CD4-positive, alpha-beta T cell treated with Interleukin-17A for 4 hours (primary cell): Measurements from ENCODE around the gene C3orf18.

Experiments used
- DNase-seq: peaks from one replicate; pipeline ENCODE4 v3.0.0-alpha.2; 2020; ENCODE audit warnings: mixed read lengths

C3orf18 gene

DNA sequence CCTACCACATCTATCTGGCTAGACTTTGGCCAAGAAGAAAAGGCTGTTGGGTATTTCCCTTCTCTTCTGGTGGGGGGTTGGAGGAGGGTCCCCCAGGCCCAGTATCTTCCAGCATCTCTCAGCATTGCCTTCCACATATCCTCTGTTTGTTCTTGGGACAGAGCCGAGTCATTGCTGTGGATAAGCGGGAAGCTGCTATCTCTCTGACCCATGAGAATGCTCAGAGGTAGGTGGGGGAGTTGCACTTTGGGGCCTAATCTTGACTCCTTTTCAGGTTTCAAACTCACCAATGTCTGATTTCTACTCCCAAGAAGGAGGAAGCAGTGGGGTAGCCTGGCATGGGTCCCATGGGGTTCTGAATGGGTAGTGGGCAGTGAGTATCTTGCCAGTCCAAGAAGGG lies 9.8 kb upstream of the C3orf18 start:
- DNase-seq: no peak

DNA sequence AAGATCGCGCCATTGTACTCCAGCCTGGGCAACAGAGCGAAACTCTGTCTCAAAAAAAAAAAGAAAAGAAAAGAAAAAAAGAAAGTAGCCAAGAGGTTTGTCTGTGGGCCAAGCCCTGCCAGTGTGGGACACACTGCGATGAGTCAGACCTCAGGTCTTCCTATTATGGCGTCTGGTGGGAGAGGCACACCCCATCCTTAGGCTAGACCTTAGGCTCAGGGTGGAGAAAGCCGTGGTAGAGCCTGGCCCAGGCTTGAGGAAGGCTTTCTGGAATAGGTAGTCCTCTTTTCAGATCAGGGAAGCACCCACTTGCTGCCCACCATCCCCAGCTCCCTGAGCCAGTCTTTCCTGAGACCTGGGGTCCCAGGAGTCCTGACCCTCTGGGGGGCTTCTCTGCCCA lies 7.8 kb upstream of the C3orf18 start:
- no peak for DNase-seq

DNA sequence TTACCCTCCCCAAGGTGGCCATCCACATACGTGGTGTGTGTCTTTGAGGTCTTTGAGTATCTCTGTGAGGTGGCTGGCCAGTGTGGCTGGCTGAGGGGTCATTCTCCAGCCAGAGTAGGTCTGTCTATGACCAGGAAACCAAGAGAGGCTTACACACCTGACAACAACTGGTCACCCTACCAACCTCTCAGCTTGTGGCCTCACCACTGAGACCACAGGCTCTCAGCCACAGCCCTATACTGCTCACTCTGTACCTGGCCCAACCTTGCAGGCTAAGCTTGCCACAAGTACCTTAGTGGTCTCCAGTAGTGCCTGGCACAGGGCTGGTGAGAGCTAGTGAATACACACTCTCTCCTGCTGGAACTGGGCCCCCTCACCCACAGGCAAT lies 6.9 kb upstream of the C3orf18 start:
- DNase-seq: no peak

DNA sequence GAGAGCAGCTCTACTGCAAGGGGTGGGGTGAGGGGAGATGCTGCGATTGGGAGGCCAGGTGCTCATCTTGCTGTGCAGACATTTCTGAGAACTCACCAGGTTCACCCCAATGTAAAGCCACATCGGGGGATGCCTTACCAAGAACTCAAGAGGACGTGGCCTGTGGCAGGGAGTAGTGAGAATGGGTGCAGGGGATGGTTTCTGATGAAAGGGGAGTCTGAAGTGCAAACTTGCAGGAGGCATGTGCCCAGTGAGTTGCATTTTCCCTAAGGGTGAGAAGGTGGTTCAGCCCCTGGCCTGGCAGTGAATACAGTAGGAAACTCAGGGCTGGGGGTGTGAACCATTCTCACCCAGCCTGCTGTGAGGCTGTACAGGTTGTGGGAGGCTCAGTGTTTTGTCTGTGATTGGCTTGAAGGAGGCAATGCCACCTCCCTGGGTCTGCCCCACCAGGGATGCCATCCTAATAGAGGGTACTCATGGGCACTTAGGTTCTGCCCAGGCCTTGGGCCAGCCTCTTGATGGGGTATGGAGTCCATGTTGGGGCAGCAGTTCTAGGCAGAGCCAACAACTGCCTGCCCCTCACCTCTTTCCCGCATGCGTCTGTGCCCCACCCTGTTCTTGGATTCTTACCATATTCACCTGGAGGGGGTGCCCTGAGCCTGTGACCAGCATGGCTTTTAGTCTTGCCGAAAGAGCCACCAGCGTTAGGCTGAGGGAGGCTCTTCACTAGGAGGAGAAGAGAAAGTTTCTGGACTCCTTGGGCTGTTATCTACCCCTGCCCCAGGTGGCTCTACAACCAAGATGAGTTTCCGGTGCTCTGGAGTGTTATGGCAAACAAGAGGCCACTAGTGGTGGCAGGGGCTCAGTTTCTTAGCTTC lies 6.3 kb upstream of the C3orf18 start:
- peak; percentile 47 for DNase-seq

DNA sequence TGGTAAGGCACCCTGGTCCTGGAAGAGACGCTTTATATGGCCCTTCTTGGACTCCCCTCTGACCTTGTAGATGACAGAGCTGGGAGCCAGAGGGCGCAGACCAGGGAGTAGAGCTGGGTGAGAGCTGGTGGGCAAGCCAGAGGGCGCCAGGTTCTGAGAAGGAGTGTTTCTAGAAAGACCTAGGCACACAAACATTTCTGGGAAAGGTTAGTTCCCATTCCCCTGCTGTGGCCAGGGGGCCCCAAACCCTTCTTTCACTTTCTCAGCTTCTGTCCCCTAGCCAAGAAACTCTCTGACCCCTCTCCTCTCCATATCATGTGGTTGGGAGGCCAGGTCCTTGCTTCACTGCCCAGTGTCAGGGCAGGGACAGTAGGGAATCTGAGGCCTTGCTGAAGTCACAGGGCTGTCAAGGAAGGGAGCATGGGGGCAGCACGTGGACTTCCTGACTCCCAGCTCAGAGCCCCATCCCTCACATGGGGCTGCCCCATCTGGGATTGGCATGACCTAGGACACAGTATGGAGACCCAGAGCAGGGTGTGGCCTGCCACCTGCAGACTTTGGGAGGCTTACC lies 5.3 kb upstream of the C3orf18 start:
- peak; percentile 26 for DNase-seq

DNA sequence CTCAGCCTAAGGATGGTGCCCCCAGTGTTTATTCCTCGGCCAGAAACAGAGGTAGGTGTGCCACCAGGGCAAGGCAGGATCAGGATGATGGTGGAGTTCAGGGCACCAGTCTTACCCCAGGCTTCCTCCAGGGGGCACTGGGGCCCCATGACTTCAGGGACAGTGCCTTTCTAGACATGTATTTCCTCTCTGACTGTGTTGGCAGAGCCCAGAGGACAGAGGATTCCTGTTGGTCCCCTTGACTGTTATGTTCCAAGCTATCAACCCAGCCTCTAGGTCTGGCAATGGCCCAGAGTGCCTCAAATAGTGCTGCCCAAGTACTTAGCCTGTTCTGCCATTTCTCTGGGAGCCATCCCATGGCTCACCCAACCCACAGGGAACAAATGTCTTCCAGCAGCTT lies 4.6 kb upstream of the C3orf18 start:
- DNase-seq: peak; percentile 88

DNA sequence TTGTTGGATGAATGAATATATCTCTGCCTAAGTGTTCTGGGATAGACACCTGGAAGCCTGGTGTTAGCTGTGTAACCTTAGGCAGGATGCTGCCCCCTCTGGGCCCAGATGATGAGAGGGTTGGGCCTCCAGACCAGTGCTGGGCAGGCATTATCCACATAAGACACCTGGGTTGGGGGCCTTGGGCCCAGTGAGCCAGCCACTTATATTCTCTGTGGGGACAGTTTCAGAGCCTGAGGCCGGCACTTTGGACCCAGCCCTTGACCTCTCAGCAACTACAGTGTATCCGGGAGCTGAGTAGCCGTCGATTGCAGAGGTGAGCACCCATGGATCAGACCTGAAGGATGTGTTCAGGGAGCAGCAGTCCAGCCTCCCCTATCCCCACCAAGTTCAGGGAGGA lies 3.9 kb upstream of the C3orf18 start:
- DNase-seq: no peak

DNA sequence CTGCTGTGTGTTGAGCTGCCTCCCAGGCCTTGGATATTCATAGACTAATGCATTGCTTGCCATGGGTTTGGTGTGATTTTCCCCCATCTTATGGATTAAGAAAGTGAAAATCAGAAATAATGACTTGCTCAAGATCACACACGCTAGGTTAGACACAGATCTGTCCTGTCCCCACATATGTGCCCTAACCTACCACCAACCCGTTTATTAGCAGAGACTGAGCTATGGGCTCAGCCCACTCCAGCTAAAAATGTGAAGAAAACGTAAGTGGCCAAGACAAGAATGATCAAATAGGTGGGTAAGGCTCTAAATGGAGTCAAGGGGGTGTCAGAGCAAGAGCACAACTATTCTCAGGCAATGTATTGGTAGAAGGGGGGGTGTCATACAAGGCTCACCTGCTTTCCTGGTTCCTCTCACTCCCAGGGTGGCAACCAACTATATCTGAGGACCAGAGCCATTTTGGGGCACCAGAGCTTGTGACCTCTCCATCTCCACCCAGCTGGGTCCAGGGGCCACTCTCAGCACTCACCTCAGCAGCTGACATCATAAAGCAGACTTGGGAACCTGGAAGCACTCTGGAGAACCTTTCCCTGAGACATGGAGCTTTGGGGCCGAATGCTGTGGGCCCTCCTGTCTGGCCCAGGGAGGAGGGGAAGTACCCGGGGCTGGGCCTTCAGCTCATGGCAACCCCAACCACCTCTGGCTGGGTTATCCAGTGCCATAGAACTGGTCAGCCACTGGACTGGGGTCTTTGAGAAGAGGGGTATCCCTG lies 3.1 kb upstream of the C3orf18 start:
- no peak for DNase-seq

DNA sequence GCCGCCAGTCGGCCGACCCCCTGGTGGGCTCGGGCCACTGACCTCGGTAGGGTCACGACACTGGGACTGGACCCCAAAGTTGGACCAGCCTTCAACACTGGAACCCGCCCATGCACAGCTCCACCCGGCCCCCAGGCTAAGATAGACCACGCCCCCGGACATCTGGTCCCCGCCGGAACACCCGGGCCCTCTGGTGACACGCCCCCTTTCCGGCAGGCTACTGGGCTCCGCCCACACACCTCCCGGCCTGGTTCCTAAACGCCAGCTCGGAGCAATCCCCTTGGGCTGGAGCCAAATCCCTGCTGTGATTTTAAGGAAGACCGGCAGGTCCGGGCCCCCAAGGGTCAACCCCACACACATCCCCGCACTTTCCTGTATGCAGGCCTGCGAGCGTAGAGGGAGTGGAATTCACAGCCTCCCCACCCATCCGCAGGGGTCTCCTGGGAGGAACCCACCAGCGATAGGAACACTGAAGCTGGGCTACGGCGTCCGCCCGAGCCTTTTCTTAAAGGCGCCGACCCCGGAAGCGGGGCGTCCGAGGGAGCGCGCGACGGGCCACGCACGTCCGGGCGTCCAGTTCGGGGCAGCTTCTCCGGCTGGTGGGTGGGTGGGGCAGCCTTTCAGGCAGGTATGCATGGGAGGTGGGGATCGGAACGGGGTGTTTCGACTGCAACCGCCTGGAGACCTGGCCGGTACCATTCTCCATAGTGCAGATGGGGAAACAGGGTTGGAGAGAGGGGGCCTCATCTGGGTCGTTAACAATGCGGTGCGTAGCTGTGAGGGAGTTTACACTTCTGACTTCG lies 1.6 kb upstream of the C3orf18 start, which contains the start of gene HEMK1:
Gene HEMK1 (plus strand): TSS at position 576 of the 803 bp plus-strand sequence. CDS start 1,583 bp downstream, outside the sequence.
- peak; percentile 97 for DNase-seq

DNA sequence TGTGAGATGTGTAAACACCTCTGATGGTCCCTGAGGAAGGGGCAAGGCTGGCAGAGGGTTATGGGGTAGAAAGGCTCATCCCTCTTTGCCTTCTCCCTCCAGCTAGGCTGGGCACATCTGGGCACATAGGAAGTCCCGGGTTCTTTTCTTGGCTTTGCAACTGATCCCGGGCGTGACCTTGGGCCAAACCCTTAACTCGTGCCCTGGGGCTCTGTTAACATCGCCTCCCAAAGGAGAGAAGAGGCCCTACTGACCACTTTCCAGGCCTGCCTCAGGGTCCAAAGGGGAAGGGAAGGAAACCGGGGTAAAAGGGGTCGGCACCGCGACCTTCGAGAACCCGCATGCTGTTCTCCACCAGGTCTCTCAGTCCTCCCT lies 549 bp downstream of the C3orf18 start:
- DNase-seq: no peak

DNA sequence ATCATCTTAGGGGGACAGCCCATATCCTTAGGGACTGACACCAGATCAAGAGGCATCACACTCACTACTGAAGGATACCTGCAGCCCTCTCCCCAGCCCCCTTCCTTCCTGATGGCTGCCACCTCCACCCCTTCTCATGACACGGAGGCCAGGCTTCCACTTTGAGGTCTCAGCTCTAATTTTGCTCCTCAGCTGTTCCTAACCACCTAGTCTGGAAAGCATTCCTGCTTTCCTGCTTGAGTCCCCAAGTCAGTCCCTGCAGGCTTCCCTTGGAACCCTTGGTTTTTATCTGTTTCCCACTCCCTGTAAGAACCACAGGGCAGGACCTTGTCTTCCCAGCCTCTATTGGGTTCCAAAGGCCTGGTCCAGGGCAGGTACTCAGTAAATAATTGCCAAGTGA lies 3.2 kb downstream of the C3orf18 start:
- no peak for DNase-seq

DNA sequence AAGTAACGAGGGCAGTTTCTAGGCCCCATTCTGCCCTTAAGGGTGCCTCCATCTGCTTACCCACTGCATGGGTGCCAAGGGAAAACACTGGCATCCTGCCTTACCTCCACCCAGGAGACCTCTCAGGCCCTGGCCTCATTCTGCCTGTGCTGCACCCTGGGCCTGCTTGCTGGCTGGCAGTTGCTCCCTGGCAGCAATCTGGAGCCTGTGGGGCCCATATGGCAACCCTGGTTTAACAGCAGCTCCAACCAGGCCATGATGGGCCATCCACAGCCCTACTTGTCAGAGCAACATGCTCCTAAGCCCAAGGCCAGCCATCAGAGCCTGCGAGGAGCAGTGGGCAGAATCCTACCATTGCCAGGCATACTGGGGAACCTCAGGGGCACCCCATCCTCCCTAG lies 3.7 kb downstream of the C3orf18 start:
- DNase-seq: no peak

DNA sequence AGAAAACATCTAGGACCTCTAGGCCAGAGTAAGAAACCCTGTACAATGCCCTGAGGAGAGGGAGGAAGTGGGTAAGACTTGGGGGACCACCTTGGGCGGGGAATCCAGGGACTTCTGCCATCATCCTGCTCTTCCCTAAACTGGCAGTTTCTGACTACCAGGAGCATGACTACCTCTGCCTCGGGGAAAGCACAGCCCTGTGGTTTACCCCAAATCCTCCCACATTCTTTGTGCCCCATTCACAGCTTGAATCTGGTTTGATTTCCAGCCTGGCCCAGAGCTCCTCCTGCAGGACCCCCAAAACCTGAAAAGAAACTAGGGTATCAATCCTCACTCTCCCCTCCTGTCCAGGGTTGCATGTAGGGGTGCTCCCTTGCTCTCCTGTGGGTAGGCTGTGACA lies 4.7 kb downstream of the C3orf18 start:
- DNase-seq: no peak

DNA sequence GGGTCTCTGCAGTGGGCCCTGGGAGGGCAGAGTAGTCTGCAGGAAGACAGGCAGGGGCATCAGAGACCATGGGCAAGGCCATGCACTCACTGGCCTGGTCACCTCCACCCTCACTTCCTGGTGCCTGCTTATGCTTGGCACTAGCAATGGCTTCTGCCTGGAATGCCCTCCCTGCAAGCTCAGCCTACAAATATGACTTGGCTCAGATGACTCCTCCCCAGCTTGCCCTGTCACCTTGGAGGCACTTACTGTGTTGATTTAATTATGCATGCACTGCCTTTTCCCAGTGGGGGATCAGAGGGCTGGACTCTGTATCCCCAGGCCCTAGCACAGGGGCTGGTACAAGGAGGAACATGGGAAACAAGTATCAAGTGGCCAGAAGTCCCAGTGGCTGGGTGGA lies 7.8 kb downstream of the C3orf18 start:
- DNase-seq: no peak

DNA sequence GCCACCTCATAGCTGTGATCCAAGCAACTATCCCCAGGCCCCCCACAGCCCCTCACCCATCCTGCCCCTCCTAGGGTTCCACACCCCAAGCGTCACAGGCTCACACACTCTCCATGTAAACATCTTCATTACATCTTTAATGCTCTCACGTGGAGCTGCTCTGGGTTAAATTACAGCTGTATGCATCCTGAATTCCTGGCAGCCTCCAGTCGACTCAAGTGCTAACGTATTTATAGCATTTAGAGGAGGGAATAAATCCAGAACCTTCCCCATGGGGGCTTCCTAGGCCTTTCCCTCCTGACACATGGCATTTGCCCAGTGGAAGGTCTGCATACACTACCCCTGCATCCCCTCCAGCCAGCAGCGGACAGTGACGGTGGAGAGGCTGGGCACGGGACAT lies 9.6 kb downstream of the C3orf18 start:
- DNase-seq: no peak

DNA sequence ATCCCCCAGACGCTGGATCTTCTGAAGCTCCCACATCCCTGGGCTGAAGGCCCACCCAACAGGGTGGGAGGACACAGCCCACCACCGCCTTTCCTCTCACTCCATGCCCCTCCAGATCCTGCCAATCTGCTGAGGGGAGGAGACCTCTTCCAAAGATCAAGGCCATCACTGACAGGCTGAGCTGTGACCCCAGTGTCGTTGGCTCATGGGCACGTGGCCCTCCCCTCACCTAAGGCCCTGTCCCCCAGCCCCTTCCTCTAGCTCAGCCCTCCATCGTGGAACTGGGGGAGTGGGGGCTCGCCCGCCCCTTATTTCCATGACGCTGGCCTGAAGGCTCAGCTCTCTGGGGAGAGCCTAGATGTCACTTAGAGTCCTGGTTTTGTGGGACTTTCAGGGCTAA lies 10.4 kb downstream of the C3orf18 start:
- DNase-seq: no peak

DNA sequence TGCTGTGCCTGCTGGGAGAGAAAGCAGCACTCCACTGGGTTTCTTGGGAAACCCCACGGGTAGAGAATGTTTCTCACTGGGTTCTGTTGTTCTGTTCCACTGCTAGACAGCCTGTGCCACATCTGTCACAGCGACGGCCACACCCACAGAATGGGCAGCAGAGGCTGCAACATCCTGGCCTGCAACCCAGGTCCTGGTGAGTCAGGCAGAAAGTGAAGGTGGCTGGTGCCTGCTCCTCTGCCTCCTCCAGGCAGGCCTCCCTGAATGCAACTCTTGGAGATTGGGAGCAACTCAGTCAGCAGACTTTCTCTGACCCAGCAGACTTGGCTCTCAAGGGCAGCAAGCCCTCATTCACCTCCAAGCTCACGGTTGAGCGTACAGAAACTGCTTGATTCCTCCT lies 13.0 kb downstream of the C3orf18 start:
- no peak for DNase-seq

DNA sequence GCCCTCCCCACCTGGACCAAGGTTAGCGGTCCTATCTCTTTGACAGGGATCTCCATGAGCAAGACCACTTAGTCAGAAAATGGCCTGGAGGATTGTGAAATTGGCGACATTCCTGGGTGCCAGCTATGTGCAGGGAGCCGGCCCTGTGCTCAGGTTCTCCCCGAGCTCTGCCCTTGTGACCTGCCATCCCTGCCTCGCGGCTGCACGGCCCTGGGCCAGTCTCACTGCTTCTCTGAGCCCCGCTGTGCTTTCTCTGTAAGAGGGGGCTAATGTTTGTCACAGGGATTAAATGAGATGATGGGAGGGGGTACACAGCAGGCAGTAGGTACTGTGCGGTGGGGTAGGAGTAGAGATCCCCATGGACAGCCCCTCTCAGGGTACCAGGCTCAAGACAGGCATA lies 14.9 kb downstream of the C3orf18 start:
- no peak for DNase-seq

DNA sequence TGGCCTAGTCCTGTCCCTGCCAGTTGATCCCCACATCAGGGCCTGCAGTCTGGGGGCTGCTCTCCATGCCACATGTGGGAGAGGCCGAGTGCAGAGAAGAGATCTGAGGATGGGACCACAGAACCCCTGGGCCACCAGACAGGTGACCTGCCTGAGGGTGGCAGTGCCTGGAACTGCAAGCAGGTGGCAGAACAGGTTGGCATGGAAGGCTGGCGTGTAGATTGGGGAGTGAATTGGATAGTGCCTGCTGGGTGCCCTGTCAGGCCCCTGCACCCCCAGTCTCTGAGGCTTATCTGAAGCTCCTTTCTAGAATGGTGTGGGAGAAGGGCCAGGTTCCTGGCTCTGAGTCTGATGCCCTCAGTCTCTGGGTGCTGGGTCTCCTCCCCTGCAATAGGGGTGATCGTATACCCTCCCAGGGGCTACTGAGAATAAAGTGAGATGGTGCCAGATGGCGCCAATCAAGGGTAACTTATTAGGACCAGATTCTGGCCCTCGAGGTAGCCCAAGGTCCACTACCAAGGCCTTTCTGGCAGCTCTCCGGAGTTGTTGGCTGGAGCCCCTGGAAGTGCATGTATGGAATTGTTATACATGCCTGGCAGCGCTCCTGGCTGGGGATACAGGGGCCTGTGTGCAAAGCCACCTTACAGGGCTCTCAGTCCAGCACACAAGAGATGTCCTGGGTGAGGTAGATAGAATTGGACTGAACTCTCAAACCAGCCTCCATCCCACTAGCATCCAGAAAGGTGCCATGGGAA lies 15.7 kb downstream of the C3orf18 start:
- no peak for DNase-seq

DNA sequence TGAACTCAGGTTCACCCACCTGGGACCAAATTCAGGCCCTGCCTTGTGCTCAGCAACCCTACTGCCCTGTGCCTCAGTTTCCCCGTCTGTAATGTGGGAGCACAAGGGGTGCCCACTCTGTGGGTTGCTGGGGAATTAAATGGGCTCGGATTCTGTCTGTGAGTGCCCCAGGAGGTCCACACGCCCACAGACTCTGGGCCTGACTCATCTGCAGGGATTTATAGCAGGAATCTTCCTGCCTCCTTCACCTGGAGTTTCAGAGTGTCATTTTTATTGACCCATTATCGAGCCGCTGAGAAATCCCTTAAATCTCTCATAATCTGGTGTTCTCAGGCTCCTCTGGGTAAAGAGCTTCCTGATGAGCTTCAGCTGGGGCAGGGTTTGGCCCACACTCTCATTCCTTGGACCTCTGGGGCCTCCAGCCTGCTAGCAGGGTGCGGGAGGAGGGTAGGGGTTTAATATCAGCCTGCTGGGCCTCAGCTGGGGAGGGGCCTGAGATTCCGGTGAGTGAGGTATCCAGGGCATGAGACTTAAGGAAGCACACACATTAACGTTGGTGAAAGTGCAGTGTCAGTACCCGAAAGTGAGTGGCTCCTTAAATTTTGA lies 16.4 kb downstream of the C3orf18 start:
- DNase-seq: no peak

DNA sequence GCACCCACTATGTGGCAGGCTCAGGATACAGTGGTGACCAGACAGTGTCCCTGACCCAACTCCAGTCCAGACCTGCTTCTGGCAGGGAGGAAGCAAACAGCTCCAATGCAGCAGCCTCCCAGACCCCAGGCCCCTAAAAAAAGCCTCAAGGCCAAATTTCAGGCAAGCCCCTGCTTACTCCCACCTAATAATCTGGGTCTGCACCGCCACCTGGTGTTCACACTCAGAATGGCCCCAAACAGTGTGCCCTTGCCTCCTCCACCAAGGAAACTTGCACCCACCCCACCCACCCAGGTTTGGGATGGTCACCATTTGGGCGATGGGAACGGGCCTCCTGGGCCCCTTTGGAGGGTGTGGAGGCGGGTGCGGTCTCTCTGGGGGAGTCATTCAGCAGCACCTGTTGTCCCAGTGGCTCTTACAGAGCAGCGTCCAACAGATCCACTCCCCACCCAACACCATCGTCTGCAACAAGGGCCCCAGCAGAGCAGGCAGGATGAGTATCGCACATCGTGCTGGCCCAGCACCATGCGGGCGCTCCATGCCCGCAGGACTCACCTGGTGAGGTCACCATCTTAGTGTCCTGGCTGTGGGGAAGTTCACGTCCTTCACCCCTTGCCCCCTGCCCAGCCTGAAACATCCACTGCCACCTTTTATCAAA lies 17.3 kb downstream of the C3orf18 start:
- peak; percentile 70 for DNase-seq
